Tibial nerve (tissue), 3 donors: ENCODE results near the gene GRB2.

ENCODE experiments used
- POLR2A ChIP-seq, 2 donors: fragments of 450-650 bp; IDR thresholded peaks; one replicate each; pipeline ENCODE4 v1.6.1; 2017; ENCODE audit warnings: antibody characterized with exemption in 2 of 2, mild to moderate bottlenecking in 2 of 2, moderate library complexity in 2 of 2
- TF ChIP-seq, protein P1 (sequence below), 5 experiments: fragments of 200-600 bp in 3 of 5; fragments of 450-650 bp in 2 of 5; sonication (generic) in 3 of 5; IDR thresholded peaks; one replicate each; pipeline ENCODE4 v1.5.1; 2016 to 2019; ENCODE audit warnings: antibody characterized with exemption in 5 of 5, mild to moderate bottlenecking in 3 of 5, moderate library complexity in 2 of 5

GRCh38 chr17:75321506-75321905 is 84.0 kb downstream of the GRB2 start:
- TF ChIP-seq, protein P1, sequence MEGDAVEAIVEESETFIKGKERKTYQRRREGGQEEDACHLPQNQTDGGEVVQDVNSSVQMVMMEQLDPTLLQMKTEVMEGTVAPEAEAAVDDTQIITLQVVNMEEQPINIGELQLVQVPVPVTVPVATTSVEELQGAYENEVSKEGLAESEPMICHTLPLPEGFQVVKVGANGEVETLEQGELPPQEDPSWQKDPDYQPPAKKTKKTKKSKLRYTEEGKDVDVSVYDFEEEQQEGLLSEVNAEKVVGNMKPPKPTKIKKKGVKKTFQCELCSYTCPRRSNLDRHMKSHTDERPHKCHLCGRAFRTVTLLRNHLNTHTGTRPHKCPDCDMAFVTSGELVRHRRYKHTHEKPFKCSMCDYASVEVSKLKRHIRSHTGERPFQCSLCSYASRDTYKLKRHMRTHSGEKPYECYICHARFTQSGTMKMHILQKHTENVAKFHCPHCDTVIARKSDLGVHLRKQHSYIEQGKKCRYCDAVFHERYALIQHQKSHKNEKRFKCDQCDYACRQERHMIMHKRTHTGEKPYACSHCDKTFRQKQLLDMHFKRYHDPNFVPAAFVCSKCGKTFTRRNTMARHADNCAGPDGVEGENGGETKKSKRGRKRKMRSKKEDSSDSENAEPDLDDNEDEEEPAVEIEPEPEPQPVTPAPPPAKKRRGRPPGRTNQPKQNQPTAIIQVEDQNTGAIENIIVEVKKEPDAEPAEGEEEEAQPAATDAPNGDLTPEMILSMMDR (IDR thresholded peaks at IDR 0.05) = no peak
- no peak for TF ChIP-seq POLR2A (IDR thresholded peaks at IDR 0.05)
